HG02981 (cell line): ENCODE results near the gene SMYD3.
"Not testable (repeated sequence)": the region's sequence is repeated elsewhere in the genome, so short reads cannot be mapped to it uniquely, and the experiment has no call there.

ENCODE experiments used
- ATAC-seq: cut with Tn5 transposase; IDR thresholded peaks from one replicate; pipeline ENCODE4 v1.9.1; 2021; ENCODE audit warnings: mild to moderate bottlenecking, moderate library complexity; ENCODE audit not compliant: unreplicated experiment

The SMYD3 gene

GRCh38 chr1:245797592-245798348, 709.3 kb downstream of the SMYD3 start:
- no peak for ATAC-seq

- no peak for ATAC-seq
Observed at GRCh38 chr1:245791410-245792312, 715.4 kb downstream of the SMYD3 start.

- ATAC-seq: no peak
Observed at GRCh38 chr1:245790441-245790840, 716.6 kb downstream of the SMYD3 start.

- ATAC-seq: no peak
Observed at GRCh38 chr1:245788886-245789285, 718.2 kb downstream of the SMYD3 start.

GRCh38 chr1:245788269-245788668, 718.8 kb downstream of the SMYD3 start:
- no peak for ATAC-seq

- no peak for ATAC-seq
Observed at GRCh38 chr1:245786948-245787347, 720.1 kb downstream of the SMYD3 start.

GRCh38 chr1:245779797-245780755, 727.0 kb downstream of the SMYD3 start:
- ATAC-seq: no peak

- no peak for ATAC-seq
Observed at GRCh38 chr1:245777752-245778151, 729.3 kb downstream of the SMYD3 start.

- no peak for ATAC-seq
Observed at GRCh38 chr1:245776694-245777332, 730.3 kb downstream of the SMYD3 start.

GRCh38 chr1:245776139-245776538, 730.9 kb downstream of the SMYD3 start:
- ATAC-seq: no peak

- not testable (repeated sequence) for ATAC-seq
Observed at GRCh38 chr1:245774931-245775330, 732.1 kb downstream of the SMYD3 start.

GRCh38 chr1:245774196-245774595, 732.9 kb downstream of the SMYD3 start:
- no peak for ATAC-seq

GRCh38 chr1:245773344-245773743, 733.7 kb downstream of the SMYD3 start:
- ATAC-seq: no peak

GRCh38 chr1:245772739-245773138, 734.3 kb downstream of the SMYD3 start:
- ATAC-seq: no peak

GRCh38 chr1:245772325-245772724, 734.8 kb downstream of the SMYD3 start:
- no peak for ATAC-seq

- no peak for ATAC-seq
Observed at GRCh38 chr1:245771511-245772281, 735.4 kb downstream of the SMYD3 start.

- no peak for ATAC-seq
Observed at GRCh38 chr1:245770156-245770555, 736.9 kb downstream of the SMYD3 start.

GRCh38 chr1:245768596-245768995, 738.5 kb downstream of the SMYD3 start:
- no peak for ATAC-seq

GRCh38 chr1:245765230-245766000, 741.7 kb downstream of the SMYD3 start:
- ATAC-seq: no peak
